Muscle layer of colon (tissue), 2 donors: Measurements from ENCODE around the gene TPSAB1.
"Not testable (repeated sequence)": the region's sequence is repeated elsewhere in the genome, so short reads cannot be mapped to it uniquely, and the experiment has no call there.

Experiments
- H3K27ac ChIP-seq: one replicate; pipeline ENCODE4 v1.7.0; 2013; ENCODE audit warnings: low read depth, mild to moderate bottlenecking, low read length, moderate library complexity
- H3K27me3 ChIP-seq, 2 donors: one replicate each; pipeline ENCODE4 v1.7.0; 2013; ENCODE audit warnings: low read length in 2 of 2, mild to moderate bottlenecking in 2 of 2; ENCODE audit not compliant: insufficient read depth in 2 of 2, control insufficient read depth in 1 of 2
- H3K36me3 ChIP-seq: one replicate; pipeline ENCODE4 v1.7.0; 2013; ENCODE audit warnings: mild to moderate bottlenecking, low read length; ENCODE audit not compliant: insufficient read depth
- H3K4me1 ChIP-seq: one replicate; pipeline ENCODE4 v1.7.0; 2013; ENCODE audit warnings: mild to moderate bottlenecking, low read length; ENCODE audit not compliant: insufficient read depth
- H3K4me3 ChIP-seq, 2 donors: one replicate each; pipeline ENCODE4 v1.7.0; 2013; ENCODE audit warnings: low read length in 2 of 2, low read depth in 1 of 2, mild to moderate bottlenecking in 1 of 2, moderate library complexity in 1 of 2
- H3K9ac ChIP-seq: one replicate; pipeline ENCODE4 v1.7.0; 2013; ENCODE audit warnings: low read length
- H3K9me3 ChIP-seq: one replicate; pipeline ENCODE4 v1.7.0; 2013; ENCODE audit warnings: mild to moderate bottlenecking, low read length
- donor health status: abdominal sarcoma.
- donor health status: Adenocarcinoma of cecum.

TPSAB1 gene

DNA sequence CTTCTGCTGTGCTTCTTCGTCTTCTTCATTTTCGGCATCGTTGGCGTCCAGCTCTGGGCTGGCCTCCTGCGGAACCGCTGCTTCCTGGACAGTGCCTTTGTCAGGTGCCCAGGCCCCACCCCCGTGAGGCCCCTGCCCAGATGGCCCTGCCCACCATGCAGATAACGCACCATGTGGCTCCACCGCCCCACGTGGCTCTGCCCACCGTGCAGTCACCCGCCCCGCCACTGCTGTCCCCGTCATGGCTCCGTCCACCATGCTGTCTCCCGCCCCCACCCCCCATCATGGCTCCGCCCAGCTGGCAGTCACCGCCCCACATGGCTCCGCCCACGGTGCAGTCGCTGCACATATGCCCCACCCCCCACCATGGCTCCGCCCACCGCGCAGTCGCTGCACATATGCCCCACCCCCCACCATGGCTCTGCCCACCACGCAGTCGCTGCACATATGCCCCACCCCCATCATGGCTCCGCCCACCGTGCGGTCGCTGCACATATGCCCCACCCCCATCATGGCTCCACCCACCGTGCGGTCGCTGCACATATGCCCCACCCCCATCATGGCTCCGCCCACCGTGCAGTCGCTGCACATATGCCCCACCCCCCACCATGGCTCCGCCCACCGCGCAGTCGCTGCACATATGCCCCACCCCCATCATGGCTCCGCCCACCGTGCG is 41.7 kb upstream of the TPSAB1 start:
- not testable (repeated sequence) for H3K27ac ChIP-seq, H3K9ac ChIP-seq, H3K4me3 ChIP-seq, H3K4me1 ChIP-seq, H3K9me3 ChIP-seq, H3K27me3 ChIP-seq
- H3K36me3 ChIP-seq: peaks cover 25% of the 10 kb centered on the region

DNA sequence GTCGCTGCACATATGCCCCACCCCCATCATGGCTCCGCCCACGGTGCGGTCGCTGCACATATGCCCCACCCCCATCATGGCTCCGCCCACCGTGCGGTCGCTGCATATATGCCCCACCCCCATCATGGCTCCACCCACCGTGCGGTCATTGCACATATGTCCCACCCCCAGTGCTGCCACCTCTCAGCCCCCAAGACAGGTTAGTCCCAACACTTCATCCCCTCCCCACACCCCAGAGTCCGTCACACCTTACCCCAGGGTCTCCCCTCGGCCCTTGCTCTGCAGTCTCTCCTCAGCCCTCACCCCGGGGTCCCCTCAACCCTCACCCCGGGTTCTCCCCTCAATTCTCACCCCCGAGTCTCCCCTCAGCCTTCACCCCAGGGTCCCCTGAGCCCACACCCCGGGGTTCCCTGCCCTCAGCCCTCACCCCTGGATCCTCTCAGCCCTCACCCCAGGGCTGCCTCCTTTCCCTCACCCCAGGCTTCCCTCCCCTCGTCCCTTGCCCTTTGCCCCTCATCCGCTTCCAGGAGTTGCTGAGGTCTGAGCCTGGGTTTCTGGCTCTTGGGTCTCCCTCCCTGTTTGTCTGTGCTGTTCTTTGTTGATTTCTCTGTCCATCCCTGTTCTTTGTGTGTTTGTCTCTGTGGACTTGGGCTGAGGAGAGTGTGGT is 41.0 kb upstream of the TPSAB1 start:
- H3K4me1 ChIP-seq: no peaks in the 10 kb centered on the region
- H3K27me3 ChIP-seq: no peaks in the 10 kb centered on the region
- no peaks in the 10 kb centered on the region for H3K9me3 ChIP-seq
- H3K36me3 ChIP-seq: peaks cover 31% of the 10 kb centered on the region
- no peak overlapping the region for H3K4me3 ChIP-seq
- no peak overlapping the region for H3K27ac ChIP-seq
- H3K9ac ChIP-seq: no peak overlapping the region

DNA sequence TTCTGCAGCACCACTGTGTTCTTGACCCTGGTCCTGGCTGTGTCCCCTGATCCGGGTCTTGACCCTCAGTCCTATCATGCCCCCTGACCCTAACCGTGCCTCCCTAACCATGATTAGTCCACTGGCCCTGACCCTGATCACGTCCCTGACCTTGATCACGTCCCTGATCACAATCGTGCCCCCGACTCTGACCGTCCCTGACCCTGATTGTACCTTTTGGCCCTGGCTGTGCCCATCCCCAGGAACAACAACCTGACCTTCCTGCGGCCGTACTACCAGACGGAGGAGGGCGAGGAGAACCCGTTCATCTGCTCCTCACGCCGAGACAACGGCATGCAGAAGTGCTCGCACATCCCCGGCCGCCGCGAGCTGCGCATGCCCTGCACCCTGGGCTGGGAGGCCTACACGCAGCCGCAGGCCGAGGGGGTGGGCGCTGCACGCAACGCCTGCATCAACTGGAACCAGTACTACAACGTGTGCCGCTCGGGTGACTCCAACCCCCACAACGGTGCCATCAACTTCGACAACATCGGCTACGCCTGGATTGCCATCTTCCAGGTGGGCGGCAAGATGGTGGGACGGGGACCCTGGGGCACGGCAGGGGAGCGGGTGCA is 40.4 kb upstream of the TPSAB1 start:
- Histone ChIP-seq H3K36me3 (peaks cover 32% of the 10 kb centered on the region), H3K4me3 (no peak overlapping the region), H3K27ac (no peak overlapping the region)

DNA sequence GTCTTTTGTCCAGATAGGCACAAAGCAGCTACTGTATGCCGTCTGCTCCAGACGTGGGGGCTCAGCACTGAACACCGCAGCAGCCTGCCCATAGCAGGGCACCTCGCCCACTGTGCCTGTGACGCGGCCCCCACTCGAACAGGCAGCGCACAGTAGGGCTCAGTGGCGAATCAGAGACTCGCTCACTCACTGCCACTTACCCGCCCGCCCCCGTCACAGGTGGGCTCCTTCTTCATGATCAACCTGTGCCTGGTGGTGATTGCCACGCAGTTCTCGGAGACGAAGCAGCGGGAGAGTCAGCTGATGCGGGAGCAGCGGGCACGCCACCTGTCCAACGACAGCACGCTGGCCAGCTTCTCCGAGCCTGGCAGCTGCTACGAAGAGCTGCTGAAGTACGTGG is 39.1 kb upstream of the TPSAB1 start:
- no peak overlapping the region for H3K4me3 ChIP-seq
- H3K4me1 ChIP-seq: no peaks in the 10 kb centered on the region
- no peaks in the 10 kb centered on the region for H3K27me3 ChIP-seq
- no peak overlapping the region for H3K27ac ChIP-seq
- peaks cover 40% of the 10 kb centered on the region for H3K36me3 ChIP-seq
- H3K9ac ChIP-seq: no peak overlapping the region
- no peaks in the 10 kb centered on the region for H3K9me3 ChIP-seq

More for the DNA sequence above, 40.4 kb upstream of the TPSAB1 start:
- H3K4me1 ChIP-seq: no peaks in the 10 kb centered on the region
- no peaks in the 10 kb centered on the region for H3K9me3 ChIP-seq
- no peaks in the 10 kb centered on the region for H3K27me3 ChIP-seq
- H3K9ac ChIP-seq: no peak overlapping the region

DNA sequence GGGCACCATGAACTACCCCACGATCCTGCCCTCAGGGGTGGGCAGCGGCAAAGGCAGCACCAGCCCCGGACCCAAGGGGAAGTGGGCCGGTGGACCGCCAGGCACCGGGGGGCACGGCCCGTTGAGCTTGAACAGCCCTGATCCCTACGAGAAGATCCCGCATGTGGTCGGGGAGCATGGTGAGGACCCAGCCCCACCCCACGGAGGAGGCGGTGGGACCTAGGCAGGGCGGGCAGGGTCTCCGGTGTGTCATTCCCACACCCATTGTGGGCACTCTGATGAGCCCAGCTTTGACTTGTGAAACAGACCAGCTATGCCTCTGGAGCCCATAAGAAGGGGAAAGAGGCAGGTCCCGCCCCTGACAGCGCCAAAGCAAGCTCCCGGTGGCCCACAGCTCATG is 38.2 kb upstream of the TPSAB1 start:
- Histone ChIP-seq H3K9me3 (no peaks in the 10 kb centered on the region), H3K4me3 (no peak overlapping the region), H3K4me1 (no peaks in the 10 kb centered on the region), H3K27ac (no peak overlapping the region), H3K27me3 (no peaks in the 10 kb centered on the region), H3K36me3 (peaks cover 40% of the 10 kb centered on the region), H3K9ac (no peak overlapping the region)

DNA sequence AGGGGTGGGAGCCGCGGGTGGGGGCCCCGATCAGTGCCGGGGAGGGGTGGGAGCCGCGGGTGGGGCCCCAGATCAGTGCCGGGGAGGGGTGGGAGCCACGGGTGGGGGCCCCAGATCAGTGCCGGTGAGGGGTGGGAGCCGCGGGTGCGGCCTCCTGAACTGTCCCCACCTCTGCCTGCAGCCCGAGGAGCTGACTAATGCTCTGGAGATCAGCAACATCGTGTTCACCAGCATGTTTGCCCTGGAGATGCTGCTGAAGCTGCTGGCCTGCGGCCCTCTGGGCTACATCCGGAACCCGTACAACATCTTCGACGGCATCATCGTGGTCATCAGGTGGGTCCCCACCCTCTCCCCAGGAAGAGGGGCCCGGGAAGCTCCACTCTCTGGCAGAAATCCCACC is 35.6 kb upstream of the TPSAB1 start:
- no peaks in the 10 kb centered on the region for H3K9me3 ChIP-seq
- no peak overlapping the region for H3K27ac ChIP-seq
- no peaks in the 10 kb centered on the region for H3K4me1 ChIP-seq
- H3K36me3 ChIP-seq: peaks cover 51% of the 10 kb centered on the region
- H3K9ac ChIP-seq: no peak overlapping the region
- no peak overlapping the region for H3K4me3 ChIP-seq
- no peaks in the 10 kb centered on the region for H3K27me3 ChIP-seq

DNA sequence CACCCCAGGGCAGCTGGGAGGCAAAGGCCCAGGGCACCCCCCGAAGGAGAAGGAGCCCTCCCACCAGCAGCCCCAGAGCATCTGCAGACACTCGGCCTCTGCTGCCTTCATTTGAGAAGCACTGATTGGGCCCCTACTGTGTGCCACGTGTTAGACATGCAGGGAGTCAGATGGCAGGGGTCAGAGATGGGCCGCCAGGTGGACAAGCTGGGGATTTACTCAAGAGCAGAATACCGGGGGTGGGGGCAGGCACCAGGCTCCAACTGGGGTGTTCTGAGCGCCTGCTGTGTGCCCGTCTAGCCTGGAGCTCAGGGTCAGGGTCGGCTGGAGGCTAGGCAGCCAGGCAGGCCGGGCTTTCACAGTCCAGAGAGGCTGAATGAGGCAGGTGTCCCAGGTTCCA is 34.2 kb upstream of the TPSAB1 start:
- no peak overlapping the region for H3K4me3 ChIP-seq
- H3K9me3 ChIP-seq: no peaks in the 10 kb centered on the region
- H3K36me3 ChIP-seq: peaks cover 51% of the 10 kb centered on the region
- H3K27ac ChIP-seq: no peak overlapping the region
- no peak overlapping the region for H3K9ac ChIP-seq
- H3K27me3 ChIP-seq: no peaks in the 10 kb centered on the region
- no peaks in the 10 kb centered on the region for H3K4me1 ChIP-seq

DNA sequence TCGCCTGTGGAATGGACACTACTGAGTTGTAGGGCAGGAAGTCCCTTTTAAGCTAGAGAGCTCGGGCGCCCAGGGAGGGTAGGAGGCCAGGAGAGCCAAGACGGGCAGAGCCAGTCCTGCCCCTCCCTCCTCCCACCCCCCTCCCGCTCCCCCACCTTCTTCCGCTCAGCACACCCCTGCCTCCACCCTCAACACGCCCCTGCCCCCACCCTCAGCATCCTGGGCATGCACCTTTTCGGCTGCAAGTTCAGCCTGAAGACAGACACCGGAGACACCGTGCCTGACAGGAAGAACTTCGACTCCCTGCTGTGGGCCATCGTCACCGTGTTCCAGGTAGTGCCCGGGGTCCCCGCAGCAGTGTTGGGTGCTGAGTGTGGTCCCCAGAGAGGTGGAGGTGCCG is 33.7 kb upstream of the TPSAB1 start:
- H3K9me3 ChIP-seq: no peaks in the 10 kb centered on the region
- H3K4me3 ChIP-seq: no peak overlapping the region
- H3K36me3 ChIP-seq: peaks cover 55% of the 10 kb centered on the region
- no peaks in the 10 kb centered on the region for H3K4me1 ChIP-seq
- no peak overlapping the region for H3K9ac ChIP-seq
- H3K27ac ChIP-seq: no peak overlapping the region
- H3K27me3 ChIP-seq: no peaks in the 10 kb centered on the region

DNA sequence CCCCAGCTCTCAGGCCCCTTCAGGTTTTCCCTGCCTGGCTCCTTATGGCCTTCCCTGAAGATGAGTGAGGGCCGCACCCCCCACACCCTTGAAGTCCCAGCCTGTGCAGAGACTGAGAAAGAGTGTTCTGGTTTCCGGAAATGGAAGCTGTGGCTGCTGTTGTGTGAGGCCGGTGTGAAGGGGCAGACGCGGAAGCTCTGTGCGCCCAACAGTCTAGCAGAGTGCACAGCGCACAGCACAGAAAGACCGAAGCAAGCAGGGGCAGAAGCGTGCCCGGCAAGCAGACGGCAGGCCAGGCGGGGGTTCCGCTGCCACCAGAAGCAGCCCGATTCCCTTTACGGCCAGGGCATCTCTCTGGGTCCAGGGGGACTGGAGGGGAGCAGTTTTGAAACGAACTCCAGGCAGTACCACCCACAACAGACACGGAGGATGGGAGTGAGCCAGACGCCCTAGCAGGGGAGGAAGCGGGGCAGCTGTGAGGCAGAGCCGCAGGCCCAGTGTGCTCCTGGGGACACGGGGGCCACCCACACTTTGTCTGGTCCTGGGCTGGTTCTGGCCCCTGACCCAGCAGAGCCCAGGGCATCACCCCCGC is 32.2 kb upstream of the TPSAB1 start:
- Histone ChIP-seq H3K4me3 (no peak overlapping the region), H3K36me3 (peaks cover 44% of the 10 kb centered on the region), H3K27me3 (no peaks in the 10 kb centered on the region), H3K9me3 (no peaks in the 10 kb centered on the region), H3K4me1 (no peaks in the 10 kb centered on the region), H3K9ac (no peak overlapping the region), H3K27ac (no peak overlapping the region)

DNA sequence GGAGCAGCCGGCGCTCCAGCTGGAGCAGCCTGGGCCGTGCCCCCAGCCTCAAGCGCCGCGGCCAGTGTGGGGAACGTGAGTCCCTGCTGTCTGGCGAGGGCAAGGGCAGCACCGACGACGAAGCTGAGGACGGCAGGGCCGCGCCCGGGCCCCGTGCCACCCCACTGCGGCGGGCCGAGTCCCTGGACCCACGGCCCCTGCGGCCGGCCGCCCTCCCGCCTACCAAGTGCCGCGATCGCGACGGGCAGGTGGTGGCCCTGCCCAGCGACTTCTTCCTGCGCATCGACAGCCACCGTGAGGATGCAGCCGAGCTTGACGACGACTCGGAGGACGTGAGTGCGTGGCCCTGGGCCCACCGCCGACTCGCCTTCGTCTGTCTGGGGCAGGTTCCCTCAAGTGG is 31.4 kb upstream of the TPSAB1 start:
- H3K36me3 ChIP-seq: peaks cover 43% of the 10 kb centered on the region

DNA sequence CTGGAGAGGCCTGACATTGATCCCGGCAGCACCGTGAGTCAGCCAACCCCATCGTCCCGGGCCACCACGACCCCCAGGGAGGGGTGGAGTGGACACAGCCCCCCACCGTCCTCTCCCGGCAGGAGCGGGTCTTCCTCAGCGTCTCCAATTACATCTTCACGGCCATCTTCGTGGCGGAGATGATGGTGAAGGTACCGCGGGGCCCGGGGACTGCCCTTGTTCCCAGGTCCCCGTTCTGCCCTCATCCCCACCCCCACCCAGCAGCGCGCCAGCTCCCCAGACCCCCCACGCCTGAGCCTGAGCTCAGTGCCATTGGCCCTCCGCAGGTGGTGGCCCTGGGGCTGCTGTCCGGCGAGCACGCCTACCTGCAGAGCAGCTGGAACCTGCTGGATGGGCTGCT is 30.0 kb upstream of the TPSAB1 start:
- Histone ChIP-seq H3K27me3 (no peaks in the 10 kb centered on the region), H3K4me3 (no peak overlapping the region), H3K9me3 (no peaks in the 10 kb centered on the region), H3K36me3 (peaks cover 45% of the 10 kb centered on the region), H3K4me1 (no peaks in the 10 kb centered on the region), H3K27ac (no peak overlapping the region), H3K9ac (no peak overlapping the region)

More for the DNA sequence above, 31.4 kb upstream of the TPSAB1 start:
- Histone ChIP-seq H3K9me3 (no peaks in the 10 kb centered on the region), H3K9ac (no peak overlapping the region), H3K27ac (no peak overlapping the region), H3K27me3 (no peaks in the 10 kb centered on the region), H3K4me3 (no peak overlapping the region), H3K4me1 (no peaks in the 10 kb centered on the region)
